Measurements from ENCODE around the gene NEGR1.

Gene NEGR1

DNA sequence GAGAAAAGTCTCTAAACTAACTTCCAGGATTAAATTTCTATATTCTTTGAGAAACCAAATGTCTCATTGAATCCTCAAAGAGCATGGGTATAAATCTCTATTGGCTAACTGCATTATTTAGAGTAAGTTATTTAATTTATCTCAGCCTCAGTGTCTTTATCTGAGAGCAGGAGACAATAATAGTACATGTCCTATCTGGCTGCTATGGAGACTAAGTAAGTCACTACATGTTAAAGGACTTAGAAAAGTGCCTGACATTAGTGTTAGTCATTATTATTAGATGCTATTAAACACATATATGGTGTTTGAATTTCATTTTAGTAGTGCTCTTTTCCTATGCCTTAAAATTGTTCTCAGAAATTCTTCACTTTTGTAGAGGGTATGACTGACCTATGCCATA is 505.2 kb downstream of the NEGR1 start:
- H3K27me3 ChIP-seq (ENCODE audit: insufficient read depth, low read length) = no peaks in the 10 kb centered on the region

DNA sequence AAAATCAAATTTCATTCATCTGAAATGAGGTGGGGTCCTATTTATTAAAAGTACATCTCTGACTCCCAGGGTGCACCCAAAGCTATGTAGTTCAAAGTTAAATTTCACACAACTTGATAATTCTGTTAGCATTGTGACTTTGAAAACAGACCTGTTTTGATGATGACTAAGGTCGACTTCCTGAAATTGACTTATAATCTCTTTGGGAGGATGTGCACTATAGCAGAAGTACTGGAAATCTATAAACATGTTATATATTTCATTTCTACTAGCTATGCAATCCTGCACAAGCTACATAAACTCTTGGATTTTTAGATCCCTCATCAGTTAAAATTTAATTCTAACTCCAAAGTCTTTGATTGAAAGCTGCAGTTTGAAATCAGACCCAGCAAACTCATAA is 507.6 kb downstream of the NEGR1 start:
- H3K27ac ChIP-seq (ENCODE audit: low read depth, low read length) = no peak overlapping the region
- no peaks in the 10 kb centered on the region for H3K4me1 ChIP-seq (ENCODE audit: control insufficient read depth, insufficient read depth, low read length, unreplicated experiment)
- no peaks in the 10 kb centered on the region for H3K27me3 ChIP-seq (ENCODE audit: insufficient read depth, low read length)
- H2AFZ ChIP-seq (ENCODE audit: low read length, unreplicated experiment) = no peak overlapping the region
- H3K36me3 ChIP-seq (ENCODE audit: insufficient read depth, low read length) = no peaks in the 10 kb centered on the region
- no peak overlapping the region for H3K4me3 ChIP-seq (ENCODE audit: low read depth, low read length)
- no peaks in the 10 kb centered on the region for H3K79me2 ChIP-seq (ENCODE audit: control insufficient read depth, insufficient read depth, low read length, unreplicated experiment)

More for the DNA sequence above, 505.2 kb downstream of the NEGR1 start:
- no peak overlapping the region for H3K27ac ChIP-seq (ENCODE audit: low read depth, low read length)
- H3K4me3 ChIP-seq (ENCODE audit: low read depth, low read length) = no peak overlapping the region
- H3K4me1 ChIP-seq (ENCODE audit: control insufficient read depth, insufficient read depth, low read length, unreplicated experiment) = no peaks in the 10 kb centered on the region
- no peak overlapping the region for H2AFZ ChIP-seq (ENCODE audit: low read length, unreplicated experiment)
- no peaks in the 10 kb centered on the region for H3K79me2 ChIP-seq (ENCODE audit: control insufficient read depth, insufficient read depth, low read length, unreplicated experiment)
- no peaks in the 10 kb centered on the region for H3K36me3 ChIP-seq (ENCODE audit: insufficient read depth, low read length)

DNA sequence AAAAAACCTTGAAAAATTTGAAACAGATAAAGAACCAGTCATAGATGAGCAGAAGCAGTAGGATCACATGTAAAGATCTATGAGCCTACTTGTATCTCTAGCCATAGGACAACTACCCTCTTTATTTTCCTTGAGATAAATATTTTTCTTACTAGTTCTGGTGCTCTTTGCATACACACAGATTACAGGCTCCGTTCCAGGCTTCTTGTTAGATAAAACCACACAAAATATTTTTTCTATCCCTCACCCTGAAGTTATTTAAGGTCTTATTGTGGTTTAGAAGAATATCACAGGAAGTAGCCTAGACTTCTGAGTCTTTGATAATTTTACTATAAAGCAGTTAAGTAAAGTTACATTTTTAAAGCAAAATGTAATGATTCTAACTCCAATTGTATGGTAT is 512.2 kb downstream of the NEGR1 start:
- Histone ChIP-seq H3K79me2 (ENCODE audit: control insufficient read depth, insufficient read depth, low read length, unreplicated experiment) (no peaks in the 10 kb centered on the region), H3K36me3 (ENCODE audit: insufficient read depth, low read length) (no peaks in the 10 kb centered on the region), H3K27ac (ENCODE audit: low read depth, low read length) (no peak overlapping the region), H2AFZ (ENCODE audit: low read length, unreplicated experiment) (no peak overlapping the region), H3K4me1 (ENCODE audit: control insufficient read depth, insufficient read depth, low read length, unreplicated experiment) (no peaks in the 10 kb centered on the region), H3K4me3 (ENCODE audit: low read depth, low read length) (no peak overlapping the region), H3K27me3 (ENCODE audit: insufficient read depth, low read length) (no peaks in the 10 kb centered on the region)

DNA sequence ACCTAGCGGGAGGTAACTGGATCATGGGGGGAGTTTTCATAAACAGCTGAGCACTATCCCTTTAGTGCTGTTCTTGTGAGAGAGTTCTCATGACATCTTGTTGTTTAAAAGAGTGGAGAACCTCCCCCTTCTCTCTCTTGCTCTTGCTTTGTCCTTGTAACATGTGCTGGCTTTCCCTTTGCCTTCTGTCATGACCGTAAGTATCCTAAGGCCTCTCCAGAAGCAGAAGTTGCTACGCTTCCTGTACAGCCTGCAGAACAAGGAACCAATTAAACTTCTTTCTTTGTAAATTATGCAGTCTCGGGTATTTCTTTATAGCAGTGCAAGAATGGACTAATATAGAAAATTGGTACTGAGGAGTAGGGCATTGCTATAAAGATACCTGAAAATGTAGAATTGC is 515.6 kb downstream of the NEGR1 start:
- Histone ChIP-seq H3K4me1 (ENCODE audit: control insufficient read depth, insufficient read depth, low read length, unreplicated experiment) (peaks cover 11% of the 10 kb centered on the region), H3K4me3 (ENCODE audit: low read depth, low read length) (no peak overlapping the region), H2AFZ (ENCODE audit: low read length, unreplicated experiment) (no peak overlapping the region), H3K36me3 (ENCODE audit: insufficient read depth, low read length) (no peaks in the 10 kb centered on the region), H3K79me2 (ENCODE audit: control insufficient read depth, insufficient read depth, low read length, unreplicated experiment) (no peaks in the 10 kb centered on the region), H3K27me3 (ENCODE audit: insufficient read depth, low read length) (no peaks in the 10 kb centered on the region), H3K27ac (ENCODE audit: low read depth, low read length) (no peak overlapping the region)

DNA sequence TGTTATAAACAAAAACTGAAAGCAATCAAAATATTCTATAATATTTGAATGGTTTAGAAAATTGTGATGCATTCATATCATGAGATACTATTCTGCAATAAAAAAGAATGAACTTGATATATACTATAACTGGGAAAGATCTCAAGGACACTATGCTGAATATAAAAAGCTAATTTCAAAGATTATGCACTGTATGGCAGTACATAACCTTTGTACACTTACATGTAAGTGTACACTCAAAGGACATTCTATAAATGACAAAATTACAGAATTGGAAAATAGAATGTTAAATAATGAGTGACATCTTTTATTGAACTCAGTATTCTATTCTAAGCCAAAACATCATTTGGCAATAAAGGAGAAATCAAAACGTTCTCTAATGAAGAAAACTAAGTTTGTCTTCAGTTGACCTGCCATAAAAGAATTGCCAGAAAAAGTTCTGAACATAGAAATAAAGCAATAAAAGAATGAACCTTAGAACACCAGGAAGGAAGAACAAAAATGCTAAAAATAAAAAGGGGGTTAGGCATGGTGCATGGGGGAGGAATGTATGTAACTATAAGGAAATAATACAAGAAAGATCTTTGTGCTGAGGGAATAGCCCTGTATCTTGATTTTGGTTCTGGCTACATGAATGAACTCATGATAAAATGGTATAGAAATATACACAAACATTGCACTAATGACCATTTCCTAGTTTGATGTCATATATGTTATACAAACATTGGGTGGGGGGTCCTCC is 519.7 kb downstream of the NEGR1 start:
- Histone ChIP-seq H3K4me3 (ENCODE audit: low read depth, low read length) (no peak overlapping the region), H2AFZ (ENCODE audit: low read length, unreplicated experiment) (no peak overlapping the region), H3K27ac (ENCODE audit: low read depth, low read length) (no peak overlapping the region), H3K4me1 (ENCODE audit: control insufficient read depth, insufficient read depth, low read length, unreplicated experiment) (peaks cover 11% of the 10 kb centered on the region), H3K36me3 (ENCODE audit: insufficient read depth, low read length) (no peaks in the 10 kb centered on the region), H3K79me2 (ENCODE audit: control insufficient read depth, insufficient read depth, low read length, unreplicated experiment) (no peaks in the 10 kb centered on the region), H3K27me3 (ENCODE audit: insufficient read depth, low read length) (no peaks in the 10 kb centered on the region)

DNA sequence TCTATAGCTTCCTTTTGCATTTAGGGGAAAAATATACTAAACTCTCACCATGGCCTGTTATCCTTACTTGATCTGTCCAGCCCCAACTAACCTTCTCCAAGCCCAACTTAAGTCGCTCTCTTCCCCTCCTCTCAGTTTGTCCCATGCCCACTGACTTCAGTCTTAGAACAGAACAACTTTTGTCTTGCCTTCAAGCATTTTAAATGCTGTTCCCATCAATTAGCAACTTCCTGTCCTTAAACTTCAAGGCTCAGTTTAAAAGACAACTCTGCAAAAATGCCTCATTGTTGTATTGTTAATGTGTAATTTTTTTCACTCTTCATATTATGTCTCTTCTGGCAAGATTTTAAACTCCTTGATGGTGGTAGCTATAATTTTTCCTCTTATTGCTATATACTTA is 526.9 kb downstream of the NEGR1 start:
- Histone ChIP-seq H3K4me3 (ENCODE audit: low read depth, low read length) (no peak overlapping the region), H3K79me2 (ENCODE audit: control insufficient read depth, insufficient read depth, low read length, unreplicated experiment) (no peaks in the 10 kb centered on the region), H3K4me1 (ENCODE audit: control insufficient read depth, insufficient read depth, low read length, unreplicated experiment) (no peaks in the 10 kb centered on the region), H3K27me3 (ENCODE audit: insufficient read depth, low read length) (no peaks in the 10 kb centered on the region), H3K27ac (ENCODE audit: low read depth, low read length) (no peak overlapping the region), H2AFZ (ENCODE audit: low read length, unreplicated experiment) (no peak overlapping the region), H3K36me3 (ENCODE audit: insufficient read depth, low read length) (no peaks in the 10 kb centered on the region)

DNA sequence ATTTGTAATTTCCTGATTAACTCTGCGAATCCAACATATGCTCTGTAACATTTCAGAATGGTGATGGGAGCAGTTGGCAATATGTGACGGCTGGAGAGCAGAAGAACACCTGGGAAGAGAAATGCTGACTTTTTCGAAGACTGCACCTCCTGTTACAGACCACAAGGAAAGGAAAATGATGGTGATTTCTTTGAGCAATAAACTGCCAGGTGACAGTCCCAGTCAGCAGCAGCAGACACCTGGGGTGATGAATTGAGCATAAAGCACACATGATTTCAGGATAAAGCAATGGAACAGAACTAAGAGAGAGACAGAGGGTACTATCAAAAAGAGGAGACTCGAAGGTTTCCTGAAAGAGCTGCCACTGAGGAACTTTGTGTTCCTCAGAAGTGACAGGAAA is 528.6 kb downstream of the NEGR1 start:
- H3K79me2 ChIP-seq (ENCODE audit: control insufficient read depth, insufficient read depth, low read length, unreplicated experiment) = no peaks in the 10 kb centered on the region
- H3K27me3 ChIP-seq (ENCODE audit: insufficient read depth, low read length) = no peaks in the 10 kb centered on the region
- no peak overlapping the region for H3K4me3 ChIP-seq (ENCODE audit: low read depth, low read length)
- no peak overlapping the region for H2AFZ ChIP-seq (ENCODE audit: low read length, unreplicated experiment)
- H3K4me1 ChIP-seq (ENCODE audit: control insufficient read depth, insufficient read depth, low read length, unreplicated experiment) = no peaks in the 10 kb centered on the region
- H3K36me3 ChIP-seq (ENCODE audit: insufficient read depth, low read length) = no peaks in the 10 kb centered on the region
- no peak overlapping the region for H3K27ac ChIP-seq (ENCODE audit: low read depth, low read length)

DNA sequence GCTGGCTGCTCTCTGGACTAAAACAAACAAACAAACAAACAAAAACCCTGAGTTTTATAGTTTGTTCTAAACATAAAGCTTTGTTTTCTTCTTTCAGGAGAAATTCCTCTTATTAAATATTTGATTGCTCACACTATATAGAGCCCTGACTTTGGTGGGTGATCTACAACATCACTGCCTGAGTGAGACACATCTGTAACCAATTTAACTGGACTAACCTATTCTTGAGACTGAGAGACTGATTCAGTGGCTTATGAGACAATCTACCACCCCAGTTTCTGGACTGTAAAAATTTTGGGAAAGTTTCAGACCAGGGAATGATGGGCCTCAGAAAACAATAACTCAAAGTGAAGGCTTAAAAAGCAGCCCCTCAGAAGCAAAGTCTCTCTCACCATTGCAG is 537.0 kb downstream of the NEGR1 start:
- Histone ChIP-seq H3K27ac (ENCODE audit: low read depth, low read length) (no peak overlapping the region), H3K36me3 (ENCODE audit: insufficient read depth, low read length) (no peaks in the 10 kb centered on the region), H2AFZ (ENCODE audit: low read length, unreplicated experiment) (no peak overlapping the region), H3K79me2 (ENCODE audit: control insufficient read depth, insufficient read depth, low read length, unreplicated experiment) (no peaks in the 10 kb centered on the region), H3K4me3 (ENCODE audit: low read depth, low read length) (no peak overlapping the region), H3K27me3 (ENCODE audit: insufficient read depth, low read length) (no peaks in the 10 kb centered on the region), H3K4me1 (ENCODE audit: control insufficient read depth, insufficient read depth, low read length, unreplicated experiment) (no peaks in the 10 kb centered on the region)

DNA sequence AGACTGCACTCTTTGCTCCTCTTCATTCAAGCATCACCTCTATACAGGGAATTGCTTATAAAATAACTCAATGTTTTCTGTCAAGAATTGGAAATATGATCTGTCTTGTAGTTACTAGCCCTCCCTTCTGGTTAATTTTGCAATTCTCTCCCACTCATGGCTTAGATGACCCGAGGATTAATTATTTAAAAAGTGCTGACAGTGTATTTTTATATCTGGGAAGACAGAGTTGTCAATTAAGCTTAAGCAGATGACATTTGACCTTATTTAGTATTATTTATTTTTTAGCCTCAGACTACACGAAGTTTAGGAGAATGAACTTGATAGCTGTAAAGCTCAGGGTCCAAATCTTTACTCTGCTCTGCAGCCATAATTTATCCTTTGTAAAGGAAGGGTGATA is 538.5 kb downstream of the NEGR1 start:
- Histone ChIP-seq H3K4me3 (ENCODE audit: low read depth, low read length) (no peak overlapping the region), H3K4me1 (ENCODE audit: control insufficient read depth, insufficient read depth, low read length, unreplicated experiment) (no peaks in the 10 kb centered on the region), H2AFZ (ENCODE audit: low read length, unreplicated experiment) (no peak overlapping the region), H3K27ac (ENCODE audit: low read depth, low read length) (no peak overlapping the region), H3K79me2 (ENCODE audit: control insufficient read depth, insufficient read depth, low read length, unreplicated experiment) (no peaks in the 10 kb centered on the region), H3K36me3 (ENCODE audit: insufficient read depth, low read length) (no peaks in the 10 kb centered on the region), H3K27me3 (ENCODE audit: insufficient read depth, low read length) (no peaks in the 10 kb centered on the region)

DNA sequence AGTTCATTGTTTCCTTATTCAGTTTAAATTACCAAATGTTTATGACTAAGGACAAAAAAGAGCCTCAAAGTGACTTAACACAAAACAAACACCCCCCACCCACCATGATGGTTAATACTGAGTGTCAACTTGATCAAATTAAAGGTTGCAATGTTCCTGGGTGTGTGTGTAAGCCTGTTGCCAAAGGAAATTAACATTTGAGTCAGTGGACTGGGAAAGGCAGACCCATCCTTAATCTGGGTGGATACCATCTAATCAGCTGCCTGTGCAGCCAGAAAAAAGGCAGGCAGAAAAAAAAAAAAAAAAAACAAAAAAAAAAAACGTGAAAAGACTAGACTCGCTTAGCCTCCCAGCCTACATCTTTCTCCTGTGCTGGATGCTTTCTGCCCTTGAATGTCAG is 543.4 kb downstream of the NEGR1 start:
- Histone ChIP-seq H3K36me3 (ENCODE audit: insufficient read depth, low read length) (no peaks in the 10 kb centered on the region), H3K79me2 (ENCODE audit: control insufficient read depth, insufficient read depth, low read length, unreplicated experiment) (no peaks in the 10 kb centered on the region), H3K4me3 (ENCODE audit: low read depth, low read length) (no peak overlapping the region), H3K27me3 (ENCODE audit: insufficient read depth, low read length) (no peaks in the 10 kb centered on the region), H2AFZ (ENCODE audit: low read length, unreplicated experiment) (no peak overlapping the region), H3K4me1 (ENCODE audit: control insufficient read depth, insufficient read depth, low read length, unreplicated experiment) (no peaks in the 10 kb centered on the region), H3K27ac (ENCODE audit: low read depth, low read length) (no peak overlapping the region)

DNA sequence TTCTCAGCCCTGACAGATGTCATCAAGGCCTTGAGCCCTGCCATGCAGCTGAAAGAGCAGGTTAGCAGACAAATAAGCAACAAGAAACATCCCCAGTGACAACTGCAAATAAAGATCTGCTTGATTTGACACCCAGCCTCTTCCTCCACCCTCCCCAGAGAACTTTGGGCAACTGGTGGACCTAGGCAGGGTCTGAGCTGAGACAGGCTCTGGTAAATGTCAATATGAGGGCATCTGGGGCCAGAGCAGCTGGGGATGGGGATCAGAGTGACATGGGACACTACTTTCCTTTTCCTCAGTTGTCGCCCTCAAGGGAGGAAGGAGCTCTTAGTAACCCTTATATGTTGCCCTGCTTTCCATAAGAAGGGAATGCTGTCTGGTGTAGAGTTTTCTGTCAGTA is 544.1 kb downstream of the NEGR1 start:
- Histone ChIP-seq H3K79me2 (ENCODE audit: control insufficient read depth, insufficient read depth, low read length, unreplicated experiment) (no peaks in the 10 kb centered on the region), H3K36me3 (ENCODE audit: insufficient read depth, low read length) (no peaks in the 10 kb centered on the region), H3K4me1 (ENCODE audit: control insufficient read depth, insufficient read depth, low read length, unreplicated experiment) (no peaks in the 10 kb centered on the region), H2AFZ (ENCODE audit: low read length, unreplicated experiment) (no peak overlapping the region), H3K4me3 (ENCODE audit: low read depth, low read length) (no peak overlapping the region), H3K27me3 (ENCODE audit: insufficient read depth, low read length) (no peaks in the 10 kb centered on the region), H3K27ac (ENCODE audit: low read depth, low read length) (no peak overlapping the region)

Measured in ACC112 (cell line).